Stimulated activated CD8-positive, alpha-beta memory T cell treated with anti-CD3 and anti-CD28 coated beads, Interleukin-4, amount 100 ng/mL, for 48 hours (primary cell): ENCODE measurements around the gene ADAMTS16.

Experiments
- DNase-seq: peaks from one replicate; pipeline ENCODE4 v3.0.0-alpha.2; 2020

Gene ADAMTS16

DNA sequence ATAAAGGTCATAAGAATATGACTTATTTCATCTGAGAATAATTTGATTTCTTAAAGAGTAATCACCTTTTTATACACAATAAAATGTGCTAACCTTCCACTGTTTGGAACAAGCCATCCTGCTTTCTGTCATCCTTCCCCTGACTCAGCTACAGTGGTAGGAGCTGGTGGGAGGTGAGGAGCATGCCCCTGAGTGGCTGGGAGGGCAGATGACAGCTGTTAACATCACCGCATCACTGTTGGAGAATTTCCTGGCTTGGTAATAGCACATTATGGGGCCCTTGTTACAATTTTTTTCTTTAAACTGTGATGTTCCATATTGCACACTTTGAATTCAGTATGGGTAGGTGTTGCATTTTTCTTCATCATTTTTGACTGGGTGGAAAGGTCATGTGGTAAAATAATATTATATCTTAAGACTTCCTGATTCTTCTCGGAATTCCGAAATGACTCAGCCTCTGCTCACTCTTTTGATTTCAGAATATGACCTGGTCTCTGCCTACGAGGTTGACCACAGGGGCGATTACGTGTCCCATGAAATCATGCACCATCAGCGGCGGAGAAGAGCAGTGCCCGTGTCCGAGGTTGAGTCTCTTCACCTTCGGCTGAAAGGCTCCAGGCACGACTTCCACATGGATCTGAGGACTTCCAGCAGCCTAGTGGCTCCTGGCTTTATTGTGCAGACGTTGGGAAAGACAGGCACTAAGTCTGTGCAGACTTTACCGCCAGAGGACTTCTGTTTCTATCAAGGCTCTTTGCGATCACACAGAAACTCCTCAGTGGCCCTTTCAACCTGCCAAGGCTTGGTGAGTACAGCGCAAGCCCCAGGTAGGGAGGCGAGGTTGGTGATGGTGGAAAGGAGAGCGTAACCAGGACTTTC is 5.8 kb downstream of the ADAMTS16 start:
- no peak for DNase-seq

GRCh38 chr5:5146530-5147160 is 6.5 kb downstream of the ADAMTS16 start:
- no peak for DNase-seq

DNA sequence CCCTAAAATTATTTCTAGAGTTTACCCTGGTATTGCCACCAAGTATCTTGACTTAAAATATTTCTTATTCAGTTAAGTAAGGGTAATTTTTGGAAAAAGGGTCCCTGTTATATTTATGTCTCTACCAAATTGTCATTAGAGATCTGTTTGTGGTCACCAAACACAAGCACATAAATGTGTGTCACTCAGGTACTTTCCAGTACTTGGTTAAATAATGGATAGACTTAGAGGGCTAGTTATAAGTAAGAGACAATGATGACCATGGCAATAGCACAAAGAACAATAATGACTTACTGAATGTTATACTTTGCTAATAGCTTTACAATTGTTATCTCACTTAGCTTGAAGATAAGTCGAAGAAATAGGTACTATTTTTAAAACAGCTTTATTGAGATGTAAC is 9.0 kb downstream of the ADAMTS16 start:
- no peak for DNase-seq

- DNase-seq, result no peak
These were observed 10.5 kb downstream of the ADAMTS16 start for GRCh38 chr5:5150667-5151066.

DNA sequence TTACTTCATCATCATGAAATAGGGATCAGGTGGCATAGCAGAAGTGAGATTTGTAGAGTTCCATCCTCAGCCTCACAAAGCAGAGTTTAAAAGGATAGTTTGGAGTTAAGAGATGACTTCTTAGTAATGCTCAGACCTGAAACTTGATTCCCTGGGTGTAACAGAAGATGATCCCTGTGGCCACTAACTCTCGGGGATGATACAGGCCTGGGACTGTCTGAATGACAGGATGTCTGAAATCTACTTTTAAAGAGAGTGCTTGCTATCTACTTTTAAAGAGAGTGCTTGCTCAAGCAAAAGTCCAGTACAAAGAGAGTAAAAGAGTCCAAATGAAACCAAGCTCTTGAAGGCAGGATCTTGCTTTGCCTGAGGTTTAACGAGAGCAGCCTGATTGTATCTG is 14.6 kb downstream of the ADAMTS16 start:
- no peak for DNase-seq

DNA sequence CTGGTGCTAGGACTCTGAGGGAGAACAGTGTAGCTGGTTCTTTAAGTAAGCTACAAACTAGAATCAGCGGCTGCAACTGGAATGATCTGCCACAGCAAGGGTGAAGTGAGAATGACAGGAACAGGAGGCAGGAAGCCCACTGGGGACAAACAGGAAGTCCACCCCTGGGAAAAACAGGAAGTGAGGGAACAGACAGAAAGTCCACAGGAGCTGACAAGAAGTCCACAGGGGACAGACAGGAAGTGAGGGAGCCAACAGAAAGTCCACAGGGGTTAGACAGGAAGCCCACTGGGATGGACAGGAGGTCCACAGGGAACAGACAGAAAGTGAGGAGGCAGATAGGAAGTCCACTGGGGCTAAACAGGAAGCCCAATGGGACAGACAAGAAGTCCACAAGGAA is 15.5 kb downstream of the ADAMTS16 start:
- no peak for DNase-seq

GRCh38 chr5:5156471-5157082 is 16.4 kb downstream of the ADAMTS16 start:
- DNase-seq, result no peak

- DNase-seq, result no peak
These were observed 18.4 kb downstream of the ADAMTS16 start for GRCh38 chr5:5158472-5158895.

- DNase-seq, result no peak
These were observed 19.4 kb downstream of the ADAMTS16 start for GRCh38 chr5:5159282-5160103.

- DNase-seq, result no peak
These were observed 24.0 kb downstream of the ADAMTS16 start for GRCh38 chr5:5164163-5164562.

DNA sequence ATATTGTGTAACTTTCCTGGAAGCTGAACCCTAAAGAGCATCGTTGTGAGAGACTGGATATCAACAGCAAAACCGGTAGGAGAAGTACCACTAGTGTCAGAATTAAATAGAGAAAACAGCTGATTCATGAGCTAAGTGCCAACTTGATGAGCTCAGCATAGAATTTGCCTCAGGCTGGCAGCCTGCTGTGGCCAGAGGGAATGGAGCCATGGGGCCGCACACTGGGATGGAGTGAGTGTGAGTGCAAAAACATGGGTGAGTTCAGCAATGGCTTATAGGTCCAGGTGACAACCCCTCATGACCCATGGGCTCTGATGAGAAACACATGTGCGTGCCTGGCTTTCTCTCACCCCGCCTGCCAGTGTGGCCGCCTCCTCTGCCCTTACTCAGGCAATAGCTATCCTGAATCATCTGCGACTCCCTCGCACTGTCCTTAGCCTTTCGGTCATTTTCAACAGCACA is 25.4 kb downstream of the ADAMTS16 start:
- DNase-seq, result no peak

DNA sequence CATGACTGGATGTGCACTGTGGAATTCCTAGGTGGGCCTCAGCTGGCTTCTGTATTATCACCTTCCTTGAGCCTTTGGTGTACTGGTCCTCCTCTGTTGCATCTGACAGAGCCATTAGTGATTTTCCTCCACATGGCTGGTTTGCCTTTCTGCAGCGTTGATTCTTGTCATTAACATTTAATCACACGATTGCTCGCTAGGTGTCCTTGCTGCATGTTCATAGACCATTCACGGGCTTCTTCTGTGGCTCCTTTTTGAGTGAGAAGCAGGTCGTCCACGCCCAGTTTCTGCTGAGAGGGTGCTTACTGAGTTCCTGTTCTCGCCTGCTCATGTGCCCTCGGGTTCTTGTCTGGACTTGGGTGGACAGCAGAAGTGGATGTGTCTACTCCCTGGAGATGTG is 29.3 kb downstream of the ADAMTS16 start:
- no peak for DNase-seq

GRCh38 chr5:5178136-5178535 is 38.0 kb downstream of the ADAMTS16 start:
- no peak for DNase-seq

DNA sequence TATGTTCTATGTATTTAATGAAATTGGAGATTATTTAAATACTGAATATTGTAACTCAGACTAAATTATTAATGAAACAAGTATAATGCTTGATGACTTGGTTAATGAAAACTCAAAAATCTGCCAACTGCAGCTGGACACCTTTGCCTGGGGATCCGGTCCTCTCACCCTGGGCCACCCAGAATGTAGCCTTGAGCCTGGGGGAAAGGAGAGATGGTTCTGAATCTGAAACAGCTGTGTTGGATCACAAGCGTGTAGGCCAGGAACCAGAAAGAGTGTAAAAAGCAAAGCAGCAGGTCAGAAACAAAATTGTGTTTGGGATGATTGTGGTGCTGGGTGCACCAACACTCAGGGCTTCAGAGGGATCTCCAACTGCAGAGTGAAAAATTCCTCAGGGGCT is 38.5 kb downstream of the ADAMTS16 start:
- DNase-seq, result no peak

DNA sequence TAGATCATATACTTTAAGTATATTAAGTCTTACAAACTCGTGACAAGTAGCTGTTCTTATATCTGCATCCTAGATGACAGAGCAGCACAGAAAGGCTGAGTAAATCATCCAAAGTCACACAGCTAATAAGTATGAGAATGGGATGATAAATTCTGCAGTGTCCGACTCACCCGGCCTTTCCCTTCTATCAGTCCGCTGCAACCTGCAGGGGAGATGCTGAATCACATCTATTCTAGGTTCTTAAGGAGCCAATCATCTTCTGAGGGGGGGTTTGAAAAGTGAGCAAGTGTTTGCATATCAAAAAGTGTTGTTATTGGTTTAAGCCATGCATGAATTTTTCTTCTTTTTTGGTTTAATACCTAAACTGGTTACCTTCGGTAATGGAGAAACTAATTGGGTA is 38.9 kb downstream of the ADAMTS16 start:
- no peak for DNase-seq

DNA sequence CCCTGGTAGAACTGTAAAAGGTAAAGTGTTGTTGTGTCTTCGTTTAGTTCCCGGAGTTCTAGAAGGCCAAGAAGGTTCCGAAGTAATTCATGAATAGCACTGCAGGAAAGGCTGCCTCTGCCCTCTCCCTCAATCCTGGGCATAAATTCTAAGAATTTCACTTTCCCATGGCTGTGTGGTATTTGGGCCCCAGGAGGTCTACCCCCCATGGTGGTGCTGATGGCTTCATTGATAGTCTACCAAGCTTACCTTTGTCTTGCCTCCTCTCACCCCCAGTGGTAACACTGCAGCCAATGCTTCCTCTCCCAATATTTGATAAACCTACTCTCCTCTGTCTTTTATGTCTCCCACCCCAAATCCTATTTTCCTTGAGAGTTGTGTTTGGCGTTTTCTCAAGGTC is 39.5 kb downstream of the ADAMTS16 start:
- no peak for DNase-seq

GRCh38 chr5:5181650-5182324 is 41.7 kb downstream of the ADAMTS16 start:
- DNase-seq, result no peak

DNA sequence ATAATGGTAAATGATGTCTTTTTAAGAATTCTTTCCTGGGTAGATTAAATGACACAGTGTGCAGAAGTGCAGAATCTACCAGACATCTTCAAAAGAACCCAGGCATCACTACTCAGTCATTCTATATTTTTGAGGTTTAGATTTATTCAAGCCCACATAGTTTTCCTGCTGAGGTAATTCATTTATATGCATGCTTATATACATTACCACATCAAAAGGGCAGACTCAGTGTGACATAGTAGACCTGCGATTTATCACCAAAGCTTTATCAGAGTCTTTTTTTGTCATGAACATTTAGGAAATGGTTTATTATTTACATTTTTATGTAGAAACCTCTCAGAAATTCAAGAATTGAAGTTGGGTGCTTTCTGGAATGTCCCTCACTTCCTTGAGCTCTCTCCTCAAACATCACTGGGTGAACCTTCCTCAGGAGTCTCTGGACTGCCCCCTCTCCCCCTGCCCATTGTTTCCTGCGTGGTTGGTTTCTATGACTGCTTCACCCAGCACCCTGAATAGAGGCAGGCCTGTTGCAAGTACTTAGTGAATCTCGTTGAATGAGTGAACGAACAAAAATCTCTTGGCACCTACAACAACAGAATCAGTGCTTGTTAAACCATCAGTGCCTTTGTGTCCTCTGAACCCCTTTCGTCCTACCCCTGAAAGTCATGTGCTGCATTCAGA is 42.5 kb downstream of the ADAMTS16 start:
- no peak for DNase-seq

DNA sequence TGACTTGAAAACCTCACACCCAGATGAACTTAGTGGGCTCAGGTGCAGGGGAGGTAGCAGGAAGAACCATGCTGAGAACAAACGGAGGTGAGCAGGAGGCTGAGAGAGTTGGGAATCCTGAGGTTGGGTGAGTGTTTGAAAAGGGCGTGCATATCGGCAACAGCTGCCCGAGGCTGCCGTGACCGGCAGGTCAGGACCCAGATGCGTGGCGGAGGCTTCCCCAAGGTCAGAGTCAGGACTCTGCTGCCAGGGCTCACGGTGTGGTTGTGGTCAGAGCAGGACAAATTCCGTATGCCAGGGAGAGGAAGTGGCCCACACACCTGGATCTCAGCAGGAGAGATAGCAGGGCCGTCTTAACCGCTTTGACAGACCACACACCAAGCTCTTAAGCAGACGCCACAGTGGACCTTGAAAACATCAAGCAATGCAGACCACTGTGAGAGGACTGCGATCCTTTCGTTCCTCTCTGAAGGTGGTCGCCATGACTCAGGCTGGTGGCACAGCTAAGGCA is 43.1 kb downstream of the ADAMTS16 start:
- no peak for DNase-seq

DNA sequence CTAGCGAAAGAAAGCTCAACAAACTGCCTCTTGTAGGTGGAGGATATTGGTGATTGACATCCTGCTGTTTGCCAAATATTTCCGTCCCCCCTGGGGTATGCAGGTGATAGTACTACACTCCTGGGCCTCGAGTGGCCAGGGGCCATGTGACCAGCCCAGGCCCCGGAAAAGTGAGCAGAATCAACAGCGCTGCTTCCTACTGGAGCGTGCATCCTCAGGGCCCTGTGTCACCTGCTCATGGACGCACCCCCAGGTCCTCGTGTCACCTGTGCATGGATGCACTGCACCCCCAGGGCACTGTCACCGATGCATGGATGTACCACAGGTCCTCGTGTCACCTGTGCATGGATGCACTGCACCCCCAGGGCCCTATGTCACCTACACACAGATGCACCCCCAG is 43.8 kb downstream of the ADAMTS16 start:
- DNase-seq, result no peak

- no peak for DNase-seq
These were observed 48.4 kb downstream of the ADAMTS16 start for GRCh38 chr5:5188376-5189050.
